IPS-18a (cell line): Measurements from ENCODE around the gene AGPAT1.
A peak's percentile ranks its signal among the peaks of the same experiment; 100 is the strongest.
"Not testable (repeated sequence)": the region's sequence is repeated elsewhere in the genome, so short reads cannot be mapped to it uniquely, and the experiment has no call there.

Source experiments
- H3K27ac ChIP-seq: one replicate; pipeline ENCODE4 v1.5.1; 2013; ENCODE audit warnings: low read length
- H3K27me3 ChIP-seq: one replicate; pipeline ENCODE4 v1.6.1; 2013; ENCODE audit warnings: mild to moderate bottlenecking, low read length; ENCODE audit not compliant: control insufficient read depth, insufficient read depth
- H3K36me3 ChIP-seq: one replicate; pipeline ENCODE4 v1.6.1; 2013; ENCODE audit warnings: low read depth, low read length; ENCODE audit not compliant: control insufficient read depth
- H3K4me1 ChIP-seq: one replicate; pipeline ENCODE4 v1.6.1; 2013; ENCODE audit warnings: low read depth, low read length; ENCODE audit not compliant: control insufficient read depth
- H3K4me3 ChIP-seq: one replicate; pipeline ENCODE4 v1.5.1; 2013; ENCODE audit warnings: low read length
- H3K9ac ChIP-seq: one replicate; pipeline ENCODE4 v1.6.1; 2013; ENCODE audit warnings: mild to moderate bottlenecking, low read length, moderate library complexity
- H3K9me3 ChIP-seq: one replicate; pipeline ENCODE4 v1.6.1; 2013; ENCODE audit warnings: low read depth, low read length; ENCODE audit not compliant: control insufficient read depth

AGPAT1 gene

GRCh38 chr6:32196682-32197616 is 21.1 kb upstream of the AGPAT1 start:
- Histone ChIP-seq H3K27me3 (no peaks in the 10 kb centered on the region), H3K9me3 (no peaks in the 10 kb centered on the region), H3K4me1 (peaks cover 25% of the 10 kb centered on the region), H3K27ac (peak overlapping the region; percentile 94), H3K4me3 (peak overlapping the region; percentile 77), H3K36me3 (no peaks in the 10 kb centered on the region), H3K9ac (peak overlapping the region; percentile 96)

GRCh38 chr6:32195902-32196681 is 20.2 kb upstream of the AGPAT1 start:
- peak overlapping the region; percentile 94 for H3K27ac ChIP-seq
- H3K9ac ChIP-seq: peak overlapping the region; percentile 96
- peak overlapping the region; percentile 77 for H3K4me3 ChIP-seq
- no peaks in the 10 kb centered on the region for H3K27me3 ChIP-seq
- no peaks in the 10 kb centered on the region for H3K36me3 ChIP-seq
- no peaks in the 10 kb centered on the region for H3K9me3 ChIP-seq
- peaks cover 28% of the 10 kb centered on the region for H3K4me1 ChIP-seq

GRCh38 chr6:32195652-32195901 is 19.7 kb upstream of the AGPAT1 start:
- peaks cover 32% of the 10 kb centered on the region for H3K4me1 ChIP-seq
- no peak overlapping the region for H3K27ac ChIP-seq
- no peak overlapping the region for H3K4me3 ChIP-seq
- no peaks in the 10 kb centered on the region for H3K36me3 ChIP-seq
- H3K9ac ChIP-seq: peak overlapping the region; percentile 96
- no peaks in the 10 kb centered on the region for H3K27me3 ChIP-seq
- H3K9me3 ChIP-seq: no peaks in the 10 kb centered on the region

GRCh38 chr6:32194825-32195651 is 19.2 kb upstream of the AGPAT1 start:
- Histone ChIP-seq H3K9ac (peak overlapping the region; percentile 73), H3K4me3 (peak overlapping the region; percentile 68), H3K36me3 (no peaks in the 10 kb centered on the region), H3K27ac (peak overlapping the region; percentile 92), H3K9me3 (no peaks in the 10 kb centered on the region), H3K4me1 (peaks cover 32% of the 10 kb centered on the region), H3K27me3 (no peaks in the 10 kb centered on the region)

- Histone ChIP-seq H3K4me3 (no peak overlapping the region), H3K4me1 (peaks cover 32% of the 10 kb centered on the region), H3K9me3 (no peaks in the 10 kb centered on the region), H3K27me3 (no peaks in the 10 kb centered on the region), H3K27ac (no peak overlapping the region), H3K36me3 (no peaks in the 10 kb centered on the region), H3K9ac (no peak overlapping the region)
These were observed 18.5 kb upstream of the AGPAT1 start for GRCh38 chr6:32194388-32194787.

GRCh38 chr6:32193096-32193495 is 17.2 kb upstream of the AGPAT1 start:
- H3K27ac ChIP-seq: not testable (repeated sequence)

GRCh38 chr6:32192608-32193039 is 16.7 kb upstream of the AGPAT1 start, which contains the start of gene GPSM3:
GPSM3 (minus strand) TSS chr6:32192643; CDS start chr6:32192513, 130 bp downstream.
- no peaks in the 10 kb centered on the region for H3K9me3 ChIP-seq
- H3K27me3 ChIP-seq: no peaks in the 10 kb centered on the region
- no peak within 1 kb of the TSS for H3K27ac ChIP-seq
- H3K9ac ChIP-seq: no peak within 1 kb of the TSS
- H3K4me3 ChIP-seq: no peak within 1 kb of the TSS
- H3K4me1 ChIP-seq: peaks cover 38% of the 10 kb centered on the region
- H3K36me3 ChIP-seq: peaks cover 4% of the 10 kb centered on the region

More at GRCh38 chr6:32193096-32193495, 17.2 kb upstream of the AGPAT1 start:
- not testable (repeated sequence) for H3K4me3 ChIP-seq, H3K36me3 ChIP-seq, H3K9ac ChIP-seq, H3K27me3 ChIP-seq, H3K9me3 ChIP-seq
- H3K4me1 ChIP-seq: peaks cover 38% of the 10 kb centered on the region

GRCh38 chr6:32191696-32192607 is 16.1 kb upstream of the AGPAT1 start:
- Histone ChIP-seq H3K36me3 (peaks cover 10% of the 10 kb centered on the region), H3K4me3 (no peak overlapping the region), H3K9me3 (no peaks in the 10 kb centered on the region), H3K4me1 (peaks cover 36% of the 10 kb centered on the region), H3K27me3 (no peaks in the 10 kb centered on the region), H3K9ac (no peak overlapping the region), H3K27ac (no peak overlapping the region)

GRCh38 chr6:32190911-32191677 is 15.2 kb upstream of the AGPAT1 start:
- Histone ChIP-seq H3K9ac (no peak overlapping the region), H3K9me3 (no peaks in the 10 kb centered on the region), H3K27me3 (no peaks in the 10 kb centered on the region), H3K4me1 (peaks cover 34% of the 10 kb centered on the region), H3K27ac (no peak overlapping the region), H3K4me3 (no peak overlapping the region), H3K36me3 (peaks cover 19% of the 10 kb centered on the region)
